ENCODE measurements around the gene H1-8.

- TF ChIP-seq CTCF (IDR thresholded peaks at IDR 0.05): no peak
- no peak for TF ChIP-seq POLR2A (IDR thresholded peaks at IDR 0.05)
Observed at GRCh38 chr3:129575233-129575996, 32.4 kb downstream of the H1-8 start.
